AML-193 (cell line): ENCODE results near the gene MANF.

Experiments
- DNase-seq, 2 experiments: peaks; one replicate each; lab custom pipeline; 2025; lab: John Stamatoyannopoulos, UW

MANF gene

DNA sequence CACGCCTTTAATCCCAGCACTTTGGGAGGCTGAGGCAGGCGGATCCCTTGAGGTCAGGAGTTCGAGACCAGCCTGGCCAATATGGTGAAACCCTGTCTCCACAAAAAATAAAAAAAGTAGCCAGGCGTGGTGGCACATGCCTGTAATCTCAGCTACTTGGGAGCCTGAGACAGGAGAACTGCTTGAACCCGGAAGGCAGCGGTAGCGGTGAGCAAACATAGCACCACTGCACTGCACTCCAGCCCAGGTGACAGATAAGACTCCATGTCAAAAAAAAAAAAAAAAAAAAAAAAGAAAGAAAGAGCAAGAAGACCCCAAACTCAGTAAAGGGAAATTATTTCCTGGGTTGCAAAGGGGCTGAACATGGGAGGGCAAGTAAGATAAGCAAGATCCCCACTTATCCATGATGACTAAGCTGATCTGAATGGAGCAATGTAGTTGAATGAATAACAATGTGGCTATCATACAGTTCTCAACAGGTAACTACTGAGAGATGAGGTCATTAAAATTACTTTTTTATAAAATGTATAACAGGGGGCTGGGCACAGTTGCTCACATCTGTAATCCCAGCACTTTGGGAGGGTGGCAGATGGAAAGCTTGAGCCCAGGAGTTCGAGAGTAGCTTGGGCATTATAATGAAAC is 52.0 kb downstream of the MANF start:
- no peak for DNase-seq
